ENCODE measurements around the gene CHD5. TPM values are rescaled to one million over a fixed set of nuclear protein-coding genes. Genes with fewer than 3 reads are reported as not detected.
"Not testable (repeated sequence)": the region's sequence is repeated elsewhere in the genome, so short reads cannot be mapped to it uniquely, and the experiment has no call there.

Gene CHD5
- total RNA-seq, 1 donor from 2014 or later = 4.5 TPM

GRCh38 chr1:6070450-6070974 lies 109.6 kb downstream of the CHD5 start:
- intact Hi-C loops (cut with micrococcal nuclease) = no loop called here

GRCh38 chr1:6069573-6069972 lies 110.5 kb downstream of the CHD5 start:
- intact Hi-C loops (cut with micrococcal nuclease) = no loop called here

GRCh38 chr1:6068932-6069331 lies 111.2 kb downstream of the CHD5 start:
- intact Hi-C loops (cut with micrococcal nuclease) = no loop called here

GRCh38 chr1:6068073-6068472 lies 112.0 kb downstream of the CHD5 start:
- intact Hi-C loops (cut with micrococcal nuclease) = no loop called here

GRCh38 chr1:6066680-6067079 lies 113.4 kb downstream of the CHD5 start:
- intact Hi-C loops (cut with micrococcal nuclease) = no loop called here

- intact Hi-C loops (cut with micrococcal nuclease) = no loop called here
Observed at GRCh38 chr1:6065093-6065858, 114.8 kb downstream of the CHD5 start.

- intact Hi-C loops (cut with micrococcal nuclease) = not testable (repeated sequence)
Observed at GRCh38 chr1:6063532-6064053, 116.5 kb downstream of the CHD5 start.

GRCh38 chr1:6062670-6063069 lies 117.5 kb downstream of the CHD5 start:
- intact Hi-C loops (cut with micrococcal nuclease) = no loop called here

GRCh38 chr1:6059866-6060265 lies 120.3 kb downstream of the CHD5 start:
- intact Hi-C loops (cut with micrococcal nuclease) = no loop called here

- intact Hi-C loops (cut with micrococcal nuclease) = no loop called here
Observed at GRCh38 chr1:6057170-6057845, 122.8 kb downstream of the CHD5 start.

GRCh38 chr1:6056572-6056948 lies 123.6 kb downstream of the CHD5 start:
- intact Hi-C loops (cut with micrococcal nuclease) = no loop called here

- intact Hi-C loops (cut with micrococcal nuclease) = no loop called here
Observed at GRCh38 chr1:6054596-6054995, 125.5 kb downstream of the CHD5 start.

- intact Hi-C loops (cut with micrococcal nuclease) = no loop called here
Observed at GRCh38 chr1:6053206-6053546, 126.9 kb downstream of the CHD5 start.

GRCh38 chr1:6052543-6053205 lies 127.4 kb downstream of the CHD5 start:
- intact Hi-C loops (cut with micrococcal nuclease) = no loop called here

Other genes starting within 250 kb of the CHD5 start
- gene NPHP4, start 187.9 kb downstream of the CHD5 start, total RNA-seq = 21.6 and 23.7 TPM in 2 replicates
- 321 and 332 TPM in 2 replicates for gene KCNAB2, start 134.4 kb downstream of the CHD5 start, total RNA-seq
- gene RPL22, start 19.3 kb upstream of the CHD5 start, total RNA-seq = 435 and 464 TPM in 2 replicates
- gene RNF207, start 25.8 kb upstream of the CHD5 start, total RNA-seq = 36.3 and 38.1 TPM in 2 replicates
- gene ICMT, start 55.6 kb upstream of the CHD5 start, total RNA-seq = 60.9 and 64.4 TPM in 2 replicates
- gene HES3, start 63.9 kb upstream of the CHD5 start, total RNA-seq = not detected in 2 replicates
- 0.50 and 0.57 TPM in 2 replicates for gene GPR153, start 80.8 kb upstream of the CHD5 start, total RNA-seq
- gene ACOT7, start 213.4 kb upstream of the CHD5 start, total RNA-seq = 92.8 and 95.3 TPM in 2 replicates
- 0.89 and 0.93 TPM in 2 replicates for gene HES2, start 239.6 kb upstream of the CHD5 start, total RNA-seq
- gene ESPN, start 244.5 kb upstream of the CHD5 start, total RNA-seq = 1.1 and 1.8 TPM in 2 replicates